CD4-positive, alpha-beta T cell treated with Interleukin-10 for 1 hour (primary cell): ENCODE data around the gene OPN1SW.

Experiments
- DNase-seq: peaks from one replicate; pipeline ENCODE4 v3.0.0-alpha.2; 2020

The OPN1SW gene

GRCh38 chr7:128775744-128776474 is at the start of gene OPN1SW:
TSS of gene OPN1SW (minus strand) at chr7:128775794. CDS start at chr7:128775781, 13 bp downstream.
- DNase-seq = no peak

GRCh38 chr7:128821724-128822123 is 46.1 kb upstream of the OPN1SW start:
- no peak for DNase-seq

GRCh38 chr7:128818694-128819093 is 43.1 kb upstream of the OPN1SW start:
- DNase-seq = no peak

- DNase-seq = no peak
Measured at GRCh38 chr7:128815289-128815942, 39.8 kb upstream of the OPN1SW start.

- DNase-seq = no peak
Measured at GRCh38 chr7:128814499-128814898, 38.9 kb upstream of the OPN1SW start.

- no peak for DNase-seq
Measured at GRCh38 chr7:128812514-128813168, 37.0 kb upstream of the OPN1SW start.

- no peak for DNase-seq
Measured at GRCh38 chr7:128811631-128812430, 36.2 kb upstream of the OPN1SW start.

GRCh38 chr7:128810997-128811396 is 35.4 kb upstream of the OPN1SW start:
- DNase-seq = no peak

GRCh38 chr7:128810473-128810872 is 34.9 kb upstream of the OPN1SW start:
- no peak for DNase-seq

GRCh38 chr7:128809363-128809762 is 33.8 kb upstream of the OPN1SW start:
- no peak for DNase-seq

- DNase-seq = no peak
Measured at GRCh38 chr7:128807191-128807590, 31.6 kb upstream of the OPN1SW start.

GRCh38 chr7:128805225-128805624 is 29.6 kb upstream of the OPN1SW start:
- DNase-seq = no peak

GRCh38 chr7:128804484-128804883 is 28.9 kb upstream of the OPN1SW start:
- DNase-seq = no peak

- DNase-seq = no peak
Measured at GRCh38 chr7:128801667-128802418, 26.2 kb upstream of the OPN1SW start.

GRCh38 chr7:128801003-128801402 is 25.4 kb upstream of the OPN1SW start:
- no peak for DNase-seq

- DNase-seq = no peak
Measured at GRCh38 chr7:128800567-128800966, 25.0 kb upstream of the OPN1SW start.

GRCh38 chr7:128799451-128799850 is 23.9 kb upstream of the OPN1SW start:
- no peak for DNase-seq

GRCh38 chr7:128796327-128796726 is 20.7 kb upstream of the OPN1SW start:
- DNase-seq = no peak

GRCh38 chr7:128795129-128795528 is 19.5 kb upstream of the OPN1SW start:
- DNase-seq = no peak

GRCh38 chr7:128794436-128794835 is 18.8 kb upstream of the OPN1SW start:
- DNase-seq = no peak

- peak; percentile 40 for DNase-seq
Measured at GRCh38 chr7:128794020-128794419, 18.4 kb upstream of the OPN1SW start.

- DNase-seq = no peak
Measured at GRCh38 chr7:128793181-128793547, 17.6 kb upstream of the OPN1SW start.
